LNCaP clone FGC (cell line): ENCODE measurements around the gene ZNF780A.
"Not testable (repeated sequence)": the region's sequence is repeated elsewhere in the genome, so short reads cannot be mapped to it uniquely, and the experiment has no call there.

ENCODE experiments used
- DNase-seq: peaks from one replicate; pipeline ENCODE4 v3.0.0-alpha.2; 2011; ENCODE audit warnings: low read depth
- H3K4me3 ChIP-seq: 2 replicates; pipeline ENCODE4 v1.5.1; 2011; ENCODE audit warnings: mild to moderate bottlenecking, low read depth, low read length, control low read depth
- TF ChIP-seq, protein P1 (sequence below): IDR thresholded peaks from 2 replicates; pipeline ENCODE4 v1.5.1; 2012; ENCODE audit warnings: mild to moderate bottlenecking; ENCODE audit not compliant: control insufficient read depth, insufficient read depth; ENCODE audit errors: extremely low read depth

Gene ZNF780A

DNA sequence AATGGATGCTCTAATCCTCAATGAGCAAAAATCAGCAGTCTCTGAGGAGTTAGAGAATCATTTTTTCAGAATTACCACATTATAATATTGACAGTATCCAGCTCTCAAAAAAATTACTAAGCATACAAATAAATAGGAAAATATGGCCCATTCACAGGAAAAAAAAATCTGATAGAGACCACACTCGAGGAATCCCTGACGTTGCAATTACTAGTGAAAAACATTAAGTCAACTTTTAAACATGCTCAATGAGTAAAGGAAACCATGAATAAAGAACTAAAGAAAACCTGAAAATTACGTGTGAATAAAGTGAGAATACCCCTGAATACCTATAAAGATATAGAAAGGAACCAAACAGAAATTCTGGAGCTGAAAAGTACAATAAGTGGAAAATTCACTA is 38.7 kb upstream of the ZNF780A start:
- no peak overlapping the region for H3K4me3 ChIP-seq
- no peak for DNase-seq
- TF ChIP-seq, protein P1, sequence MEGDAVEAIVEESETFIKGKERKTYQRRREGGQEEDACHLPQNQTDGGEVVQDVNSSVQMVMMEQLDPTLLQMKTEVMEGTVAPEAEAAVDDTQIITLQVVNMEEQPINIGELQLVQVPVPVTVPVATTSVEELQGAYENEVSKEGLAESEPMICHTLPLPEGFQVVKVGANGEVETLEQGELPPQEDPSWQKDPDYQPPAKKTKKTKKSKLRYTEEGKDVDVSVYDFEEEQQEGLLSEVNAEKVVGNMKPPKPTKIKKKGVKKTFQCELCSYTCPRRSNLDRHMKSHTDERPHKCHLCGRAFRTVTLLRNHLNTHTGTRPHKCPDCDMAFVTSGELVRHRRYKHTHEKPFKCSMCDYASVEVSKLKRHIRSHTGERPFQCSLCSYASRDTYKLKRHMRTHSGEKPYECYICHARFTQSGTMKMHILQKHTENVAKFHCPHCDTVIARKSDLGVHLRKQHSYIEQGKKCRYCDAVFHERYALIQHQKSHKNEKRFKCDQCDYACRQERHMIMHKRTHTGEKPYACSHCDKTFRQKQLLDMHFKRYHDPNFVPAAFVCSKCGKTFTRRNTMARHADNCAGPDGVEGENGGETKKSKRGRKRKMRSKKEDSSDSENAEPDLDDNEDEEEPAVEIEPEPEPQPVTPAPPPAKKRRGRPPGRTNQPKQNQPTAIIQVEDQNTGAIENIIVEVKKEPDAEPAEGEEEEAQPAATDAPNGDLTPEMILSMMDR, result no peak

DNA sequence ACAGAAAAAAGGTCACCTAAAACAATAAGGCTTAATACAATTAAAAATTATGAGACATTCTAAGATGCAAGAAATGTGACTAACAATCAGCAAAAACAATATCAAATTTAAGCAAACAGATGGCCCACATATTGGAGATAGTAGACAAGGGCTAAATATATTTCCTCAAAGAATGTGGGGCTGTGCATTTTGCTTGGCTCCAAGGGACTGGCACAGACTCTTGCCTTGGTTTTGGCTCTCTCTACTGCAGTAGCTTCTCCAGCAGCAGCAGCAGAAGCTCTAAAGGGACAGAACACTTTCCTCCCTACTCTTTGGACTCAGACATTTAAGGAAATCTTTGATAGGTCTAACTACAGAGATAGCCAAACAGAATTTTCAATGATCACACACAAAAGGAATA is 38.2 kb upstream of the ZNF780A start:
- no peak for DNase-seq
- TF ChIP-seq, protein P1, result no peak
- no peak overlapping the region for H3K4me3 ChIP-seq

DNA sequence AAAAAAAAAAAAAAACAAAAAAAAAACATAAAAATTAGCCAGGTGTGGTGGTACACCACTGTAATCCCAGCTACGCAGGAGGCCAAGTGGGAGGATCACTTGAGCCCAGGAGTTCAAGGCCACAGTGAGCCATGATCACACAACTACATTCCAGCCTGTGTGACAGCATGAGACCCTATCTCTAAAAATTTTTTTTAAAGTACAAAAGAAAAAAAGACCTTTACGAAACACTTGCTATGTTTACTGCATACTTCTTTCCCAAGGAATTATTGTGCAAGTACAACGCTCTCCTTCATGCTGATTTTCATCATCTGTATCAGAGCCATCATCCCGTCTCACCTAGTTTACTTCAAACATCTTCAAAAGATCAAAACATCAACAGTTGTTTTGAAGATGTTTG is 28.6 kb upstream of the ZNF780A start:
- TF ChIP-seq, protein P1, result no peak
- no peak for DNase-seq
- no peak overlapping the region for H3K4me3 ChIP-seq

DNA sequence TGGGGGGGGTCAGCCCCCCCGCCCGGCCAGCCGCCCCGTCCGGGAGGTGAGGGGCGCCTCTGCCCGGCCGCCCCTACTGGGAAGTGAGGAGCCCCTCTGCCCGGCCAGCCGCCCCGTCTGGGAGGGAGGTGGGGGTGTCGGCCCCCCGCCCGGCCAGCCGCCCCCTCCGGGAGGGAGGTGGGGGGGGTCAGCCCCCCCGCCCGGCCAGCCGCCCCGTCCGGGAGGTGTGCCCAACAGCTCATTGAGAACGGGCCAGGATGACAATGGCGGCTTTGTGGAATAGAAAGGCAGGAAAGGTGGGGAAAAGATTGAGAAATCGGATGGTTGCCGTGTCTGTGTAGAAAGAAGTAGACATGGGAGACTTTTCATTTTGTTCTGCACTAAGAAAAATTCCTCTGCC is 27.9 kb upstream of the ZNF780A start:
- H3K4me3 ChIP-seq, DNase-seq: not testable (repeated sequence)

DNA sequence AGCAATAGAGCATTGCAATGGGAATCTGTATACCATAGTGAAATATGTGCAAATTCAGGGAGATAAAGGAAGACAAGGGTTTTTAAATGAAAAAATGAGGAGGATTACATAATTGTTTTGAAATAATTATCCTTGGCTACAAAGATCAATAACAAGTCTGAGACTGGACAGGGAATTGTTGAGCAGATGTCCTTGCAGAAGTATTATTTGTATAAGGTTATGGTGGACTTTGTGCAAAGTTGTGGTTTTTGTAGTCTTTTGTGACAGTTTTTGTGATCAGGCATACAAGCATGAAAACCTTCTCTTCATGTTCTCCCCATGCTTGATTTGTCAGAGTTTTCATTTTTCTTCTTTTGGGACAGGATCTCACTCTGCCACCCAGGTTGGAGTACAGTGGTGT is 25.3 kb upstream of the ZNF780A start:
- H3K4me3 ChIP-seq, result no peak overlapping the region
- TF ChIP-seq, protein P1, result no peak
- DNase-seq, result no peak

DNA sequence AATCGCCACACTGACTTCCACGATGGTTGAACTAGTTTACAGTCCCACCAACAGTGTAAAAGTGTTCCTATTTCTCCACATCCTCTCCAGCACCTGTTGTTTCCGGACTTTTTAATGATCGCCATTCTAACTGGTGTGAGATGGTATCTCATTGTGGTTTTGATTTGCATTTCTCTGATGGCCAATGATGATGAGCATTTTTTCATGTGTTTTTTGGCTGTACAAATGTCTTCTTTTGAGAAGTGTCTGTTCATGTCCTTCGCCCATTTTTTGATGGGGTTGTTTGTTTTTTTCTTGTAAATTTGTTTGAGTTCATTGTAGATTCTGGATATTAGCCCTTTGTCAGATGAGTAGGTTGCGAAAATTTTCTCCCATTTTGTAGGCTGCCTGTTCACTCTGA is 23.4 kb upstream of the ZNF780A start:
- not testable (repeated sequence) for DNase-seq, H3K4me3 ChIP-seq

DNA sequence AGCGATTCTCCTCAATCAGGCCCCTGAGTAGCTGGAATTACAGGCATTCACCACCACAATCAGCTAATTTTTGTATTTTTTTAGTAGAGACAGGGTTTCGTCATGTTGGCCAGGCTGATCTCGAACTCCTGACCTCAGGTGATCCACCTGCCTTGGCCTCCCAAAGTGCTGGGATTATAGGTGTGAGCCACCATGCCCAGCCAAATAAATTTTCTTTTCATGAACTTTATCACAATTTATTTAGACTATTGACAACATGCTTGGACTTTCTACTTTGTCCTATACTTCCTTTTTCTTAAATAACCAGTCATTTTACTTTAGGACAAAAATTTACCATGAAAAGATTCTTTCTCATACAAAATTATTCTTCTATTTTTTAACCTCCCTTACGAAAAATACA is 21.5 kb upstream of the ZNF780A start:
- not testable (repeated sequence) for DNase-seq, H3K4me3 ChIP-seq

DNA sequence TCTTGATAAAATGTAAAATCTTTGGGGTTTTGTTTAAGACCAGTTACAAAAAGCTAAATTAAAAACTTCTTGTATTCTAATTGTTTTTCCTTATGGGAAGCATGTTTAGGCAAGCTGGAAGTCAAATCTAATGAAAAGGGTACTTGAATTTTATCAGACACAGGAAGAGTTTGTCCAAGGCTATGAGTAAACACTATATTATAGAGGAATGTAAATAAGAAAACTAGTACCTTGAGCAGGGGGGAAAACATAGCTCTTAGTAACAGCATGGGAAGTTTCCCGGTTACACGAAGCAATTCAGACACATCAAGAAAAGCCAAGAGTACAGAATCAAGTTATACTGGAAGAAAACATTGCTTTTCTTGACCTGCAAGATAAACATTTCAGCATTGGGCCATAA is 19.8 kb upstream of the ZNF780A start:
- H3K4me3 ChIP-seq, result no peak overlapping the region
- TF ChIP-seq, protein P1, result no peak
- peak; percentile 18 for DNase-seq

DNA sequence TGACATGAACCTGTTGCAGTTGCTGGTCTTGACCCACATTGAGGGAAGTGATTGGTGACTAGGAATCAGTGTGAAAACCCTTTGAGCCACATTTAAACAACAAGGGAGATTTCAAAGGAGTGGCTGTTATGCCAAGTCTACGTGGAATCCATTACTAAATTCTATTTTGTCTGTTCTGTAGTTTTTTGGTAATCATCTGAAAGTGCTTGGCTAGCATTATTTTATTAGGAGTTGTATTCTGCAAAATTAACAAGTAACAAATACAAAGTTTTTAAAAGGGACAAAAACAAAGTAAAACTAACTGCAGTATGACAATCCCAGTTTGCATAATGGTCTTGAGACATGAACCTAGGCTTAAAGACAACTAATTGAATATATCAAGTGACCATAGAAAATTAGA is 14.0 kb upstream of the ZNF780A start:
- DNase-seq, result no peak
- TF ChIP-seq, protein P1, result no peak
- no peak overlapping the region for H3K4me3 ChIP-seq
